ENCODE measurements around the gene KRT35.

GRCh38 chr17:41442739-41443138 is 38.2 kb downstream of the KRT35 start:
- TF ChIP-seq CTCF (IDR thresholded peaks at IDR 0.05) (no peak), EP300 (IDR thresholded peaks at IDR 0.05) (no peak), POLR2A (IDR thresholded peaks at IDR 0.05) (no peak), POLR2AphosphoS5 (IDR thresholded peaks at IDR 0.05) (no peak)
